Hematopoietic multipotent progenitor cell treated with erythropoietin and hydrocortisone succinate and interleukin-3 and kit ligand, for 6 days (in vitro differentiated cells): ENCODE measurements around the gene ARHGEF10L.

ENCODE experiments used
- DNase-seq: peaks from one replicate; pipeline ENCODE4 v3.0.0-alpha.2; 2015

Gene ARHGEF10L

GRCh38 chr1:17663646-17664045 is 124.1 kb downstream of the ARHGEF10L start:
- no peak for DNase-seq

- DNase-seq: no peak
Measured at GRCh38 chr1:17664322-17664721, 124.8 kb downstream of the ARHGEF10L start.

GRCh38 chr1:17665054-17665453 is 125.6 kb downstream of the ARHGEF10L start:
- no peak for DNase-seq

GRCh38 chr1:17665950-17666720 is 126.6 kb downstream of the ARHGEF10L start:
- DNase-seq: no peak

DNA sequence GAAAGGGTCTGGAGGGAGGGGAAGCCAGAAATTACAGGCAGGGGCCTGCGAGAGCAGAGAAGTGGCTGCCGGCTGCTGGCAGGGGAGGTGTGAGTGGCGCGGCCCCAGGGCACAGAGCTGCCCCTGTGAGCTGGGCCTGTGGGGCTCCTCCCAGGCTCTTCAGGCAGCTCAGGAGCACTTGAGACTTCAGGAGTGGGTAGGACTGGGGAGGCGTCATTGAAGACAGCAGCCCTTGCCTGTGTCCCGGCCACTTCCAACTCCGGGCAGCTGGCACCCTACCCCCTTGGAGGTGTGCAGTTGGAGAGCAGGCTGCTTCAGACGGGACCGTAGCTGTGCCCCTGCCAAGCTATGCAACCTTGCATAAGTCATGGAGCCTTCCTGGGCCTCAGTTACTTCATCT is 128.1 kb downstream of the ARHGEF10L start:
- no peak for DNase-seq

DNA sequence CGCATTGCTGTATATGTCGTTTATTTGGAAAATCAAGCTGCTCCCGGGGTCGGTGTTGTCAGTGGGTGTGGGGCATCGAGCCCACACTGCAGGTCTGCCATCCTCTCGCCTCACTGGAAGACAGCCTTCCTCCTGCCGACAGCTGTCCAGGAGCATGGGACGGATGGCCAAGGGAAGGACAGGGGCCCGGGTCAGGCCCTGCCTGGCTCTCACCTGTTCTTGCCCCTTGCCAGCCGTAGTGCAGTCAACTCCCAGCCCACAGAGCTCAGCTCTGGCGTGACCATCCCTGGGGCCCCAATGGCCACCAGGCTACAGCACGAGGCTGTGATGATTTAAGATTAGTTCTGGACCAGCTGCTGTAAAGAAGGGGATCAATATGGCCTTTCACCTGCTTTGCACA is 128.7 kb downstream of the ARHGEF10L start:
- DNase-seq: no peak

DNA sequence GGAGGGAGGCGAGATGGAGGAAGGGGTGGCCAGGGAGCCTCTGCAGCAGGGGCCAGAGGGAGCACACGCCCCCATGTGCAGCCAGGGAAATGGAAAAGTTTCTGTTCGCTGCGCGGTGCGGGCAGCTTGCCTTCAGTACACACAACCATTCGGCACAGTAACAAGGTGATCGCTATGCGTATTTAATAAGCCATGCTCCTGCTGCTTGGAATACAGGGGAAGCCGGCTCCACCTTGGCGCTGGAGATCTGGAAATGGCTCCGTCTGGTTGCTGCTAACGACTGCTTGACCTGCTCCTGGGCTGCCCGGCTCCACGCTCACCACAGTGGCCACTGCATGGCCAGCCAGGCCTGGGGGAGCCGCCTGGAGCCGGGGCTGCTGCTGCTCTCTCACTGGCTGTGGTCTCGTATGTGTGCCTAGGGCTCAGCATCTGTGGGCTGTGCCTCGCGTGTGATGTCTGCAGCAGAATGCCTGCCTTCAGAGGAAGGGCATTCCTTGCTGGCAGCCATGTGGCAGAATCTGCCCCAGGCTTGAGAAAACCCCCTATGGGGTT is 129.2 kb downstream of the ARHGEF10L start:
- DNase-seq: no peak

GRCh38 chr1:17669305-17669704 is 129.8 kb downstream of the ARHGEF10L start:
- no peak for DNase-seq

DNA sequence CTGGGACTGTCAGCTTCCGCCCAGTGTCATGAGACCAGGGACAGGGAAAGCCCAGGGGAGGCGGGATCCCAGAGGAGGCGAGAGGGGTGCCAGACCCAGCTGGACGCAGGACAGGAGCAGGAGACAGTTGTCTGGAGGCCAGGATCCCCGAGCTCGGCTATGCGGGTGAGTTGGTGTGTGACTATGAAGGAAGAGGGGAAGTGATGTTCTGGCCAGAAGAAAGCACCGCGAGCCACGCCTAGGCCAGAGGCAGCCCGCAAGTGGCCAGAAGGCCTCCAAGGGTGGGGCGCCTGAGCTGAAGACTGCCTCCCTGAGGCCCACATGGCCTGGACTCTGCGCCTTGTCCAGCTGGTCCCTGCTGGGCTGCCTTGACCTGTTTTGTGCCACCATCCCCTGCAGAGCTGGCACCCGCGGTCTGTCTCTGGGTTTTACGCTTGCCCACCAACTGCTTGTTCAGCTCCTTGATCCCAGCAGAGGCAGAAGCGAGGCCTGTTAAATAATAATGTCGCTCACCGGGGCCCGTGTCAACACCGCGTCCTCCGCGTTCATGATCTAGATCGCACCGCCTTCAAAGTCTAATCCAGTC is 130.5 kb downstream of the ARHGEF10L start:
- no peak for DNase-seq

DNA sequence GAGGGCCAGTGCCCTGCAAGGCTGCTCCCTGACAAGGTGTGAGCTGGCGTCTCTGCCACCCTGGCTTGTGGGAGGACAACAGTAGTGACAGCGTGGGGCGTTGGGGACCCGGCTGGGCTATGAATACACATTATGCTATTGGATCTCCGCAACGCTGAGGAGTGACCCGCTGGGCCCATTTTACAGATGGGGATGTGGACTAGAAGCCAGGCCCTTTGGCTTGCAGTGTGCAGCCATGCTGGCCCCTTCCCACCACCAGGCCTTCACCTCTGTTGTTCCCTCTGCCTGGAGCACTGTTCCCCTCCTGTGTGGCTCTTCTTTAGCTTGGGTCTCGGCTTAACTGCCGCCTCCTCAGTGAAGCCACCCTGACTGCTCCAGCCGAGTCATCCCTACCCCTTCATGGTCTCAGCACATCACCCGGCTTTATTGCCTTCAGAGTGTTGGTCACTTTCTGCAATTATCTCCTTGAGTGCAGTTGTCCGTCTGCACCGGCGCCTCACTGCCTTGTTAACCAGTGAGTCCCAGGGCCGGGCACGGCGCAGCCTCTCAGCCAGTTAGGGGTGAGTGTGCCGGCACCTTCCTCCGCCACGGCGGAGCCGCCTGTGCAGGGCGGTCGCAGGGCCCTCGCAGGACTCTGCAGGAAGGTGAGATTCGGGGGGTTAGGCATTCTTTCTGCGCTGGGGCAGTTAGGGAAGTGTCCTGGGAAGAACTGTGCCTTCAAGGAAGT is 131.3 kb downstream of the ARHGEF10L start:
- DNase-seq: no peak

DNA sequence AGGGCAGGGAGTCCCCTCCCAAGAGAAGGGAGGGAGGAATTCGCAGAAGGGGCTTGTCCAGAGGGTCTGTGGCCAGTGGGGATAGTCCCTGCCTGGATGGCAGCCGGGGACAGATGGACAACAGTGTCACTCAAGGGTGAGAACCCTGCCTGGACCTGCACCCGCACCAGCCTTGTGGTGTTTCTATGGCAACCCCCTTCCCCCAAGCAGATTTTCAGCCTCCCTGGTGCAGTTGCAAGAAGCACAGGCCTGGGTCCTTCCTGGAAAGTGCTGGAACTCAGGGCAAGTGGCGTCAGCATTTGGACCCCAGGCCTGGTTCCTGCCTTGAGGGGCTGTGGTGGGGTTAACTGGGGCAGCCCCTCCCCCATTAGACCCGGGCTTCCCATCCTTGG is 131.8 kb downstream of the ARHGEF10L start:
- no peak for DNase-seq

GRCh38 chr1:17671741-17672140 is 132.2 kb downstream of the ARHGEF10L start:
- DNase-seq: no peak

DNA sequence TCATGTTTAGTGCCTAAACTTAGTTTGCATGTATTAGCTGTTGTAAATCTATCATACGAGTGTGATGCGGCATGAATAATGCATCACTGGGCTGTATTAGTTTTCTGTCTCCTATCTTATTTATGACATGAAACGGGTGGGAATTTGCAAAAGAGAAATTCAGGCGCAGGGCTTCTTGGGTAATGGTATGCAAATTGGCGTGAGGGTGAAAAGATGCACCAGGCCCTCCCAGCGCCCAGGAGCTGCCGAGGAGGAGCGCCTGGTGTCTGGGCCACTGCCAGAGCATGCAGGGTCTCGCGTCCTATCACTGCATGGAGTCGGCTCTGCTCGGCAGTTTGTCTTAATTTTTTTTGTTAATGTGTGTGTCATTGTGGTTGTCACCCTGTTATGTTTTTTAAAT is 132.7 kb downstream of the ARHGEF10L start:
- DNase-seq: no peak

DNA sequence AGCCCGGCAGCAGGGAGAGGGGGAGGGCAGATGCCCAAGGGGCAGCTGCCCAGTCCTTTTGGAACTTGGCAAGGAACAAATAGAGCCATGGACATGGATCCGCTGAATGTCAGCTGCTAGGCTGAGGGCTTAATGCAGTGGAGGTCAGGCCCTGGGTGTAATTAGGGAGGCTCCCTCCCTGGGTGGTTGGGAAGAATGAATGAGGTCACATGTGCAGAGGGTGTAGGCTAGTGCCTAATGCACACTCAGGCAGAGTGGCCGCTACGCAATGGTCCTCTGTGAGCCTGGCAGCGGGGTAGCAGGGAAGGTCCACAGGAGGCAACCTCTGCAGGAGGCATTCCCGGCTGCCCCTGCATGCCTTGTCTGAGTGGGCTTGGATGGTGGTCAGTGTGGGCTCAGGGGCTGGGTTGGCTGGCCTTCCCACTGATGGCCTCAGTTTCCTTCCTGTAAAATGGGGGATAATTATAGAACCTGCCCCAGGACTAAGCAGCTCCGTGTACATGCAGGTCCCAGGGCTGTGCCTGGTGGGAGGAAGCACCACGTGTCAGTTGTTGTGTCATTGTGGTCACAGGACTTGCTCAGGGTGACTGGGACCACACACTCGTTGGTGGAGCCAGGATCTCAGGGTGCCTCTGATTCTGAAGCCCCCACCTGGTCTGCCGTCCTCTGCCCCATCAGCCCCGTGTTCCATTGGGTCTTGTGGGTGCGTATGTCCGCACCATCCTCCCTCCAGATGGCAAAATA is 134.0 kb downstream of the ARHGEF10L start:
- no peak for DNase-seq

DNA sequence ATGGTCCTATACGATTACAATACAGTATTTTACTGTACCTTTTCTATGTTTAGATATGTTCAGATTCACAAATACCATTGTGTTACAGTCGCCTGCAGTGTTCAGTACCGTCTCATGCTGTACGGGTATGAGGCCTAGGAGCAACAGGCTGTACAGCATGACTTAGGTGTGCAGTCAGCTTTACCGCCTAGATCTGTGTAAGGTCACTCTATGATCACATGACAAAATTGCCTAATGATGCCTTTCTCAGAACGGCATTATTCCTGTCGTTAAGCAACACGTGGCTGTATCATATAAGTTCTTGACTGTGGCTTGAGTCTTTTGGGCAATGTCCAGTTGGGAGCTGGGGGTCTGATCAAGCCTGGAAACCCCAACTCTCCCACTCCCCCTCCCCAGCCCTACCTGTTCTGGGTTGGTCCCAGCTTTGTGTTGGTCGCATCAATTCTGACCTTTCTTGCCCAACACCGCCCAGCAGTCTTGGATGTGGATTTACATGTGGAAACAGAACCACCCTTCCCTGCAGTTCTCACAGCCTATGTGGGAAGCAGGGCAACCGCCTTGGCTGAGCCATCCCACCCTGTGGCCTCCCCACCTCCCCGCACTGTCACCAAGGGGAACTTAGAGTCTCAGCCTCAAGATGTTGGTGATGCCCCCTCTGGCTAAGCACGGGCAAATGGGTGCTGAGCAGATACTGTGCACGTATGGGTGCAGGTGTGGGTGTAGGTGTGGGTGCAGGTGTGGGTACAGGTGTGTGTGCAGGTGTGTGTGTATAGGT is 135.4 kb downstream of the ARHGEF10L start:
- no peak for DNase-seq

DNA sequence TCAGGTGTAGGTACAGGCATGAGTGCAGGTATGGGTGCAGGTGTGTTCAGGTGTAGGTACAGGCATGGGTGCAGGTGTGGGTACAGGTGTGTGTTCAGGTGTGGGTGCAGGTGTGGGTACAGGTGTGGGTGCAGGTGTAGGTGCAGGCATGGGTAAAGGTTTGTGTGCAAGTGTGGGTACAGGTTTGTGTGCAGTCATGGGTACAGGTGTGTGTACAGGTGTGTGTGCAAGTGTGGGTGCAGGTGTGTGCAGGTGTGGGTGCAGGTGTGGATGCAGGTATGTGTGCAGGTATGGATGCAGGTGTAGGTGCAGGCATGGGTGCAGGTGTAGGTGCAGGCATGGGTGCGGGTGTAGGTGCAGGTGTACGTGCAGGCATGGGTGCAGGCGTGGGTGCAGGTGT is 136.2 kb downstream of the ARHGEF10L start:
- no peak for DNase-seq

DNA sequence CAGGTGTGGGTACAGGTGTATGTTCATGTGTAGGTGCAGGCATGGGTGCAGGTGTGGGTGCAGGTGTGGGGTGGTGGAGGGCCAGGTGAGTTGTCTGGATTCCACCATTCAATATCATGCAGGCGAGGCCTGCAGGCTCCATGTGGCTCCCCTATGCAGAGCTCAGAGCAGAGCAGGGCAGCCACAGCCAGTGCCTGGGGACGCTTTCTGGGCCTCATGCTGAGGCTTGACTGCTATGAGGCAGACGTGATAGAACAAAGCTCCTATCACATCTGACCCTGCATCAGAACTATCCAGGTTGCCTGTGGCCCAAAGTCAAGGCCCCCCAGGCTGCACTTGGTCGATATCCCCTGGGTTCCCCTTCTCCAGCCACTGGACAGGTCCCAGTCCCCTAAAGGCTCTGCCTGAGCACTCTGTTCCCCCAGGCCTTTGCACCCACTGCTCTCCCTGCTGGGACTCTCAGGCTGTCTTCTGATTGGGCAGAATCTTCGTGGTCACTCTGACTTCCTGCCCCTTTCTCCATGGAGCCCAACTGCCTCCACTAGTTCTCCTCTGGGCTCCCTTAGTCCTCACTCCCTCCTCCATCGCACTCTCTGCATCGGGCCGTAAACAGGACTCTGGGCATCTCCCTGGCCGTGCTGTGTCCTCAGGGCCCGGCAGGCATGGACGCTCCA is 137.0 kb downstream of the ARHGEF10L start:
- DNase-seq: no peak

GRCh38 chr1:17678011-17678410 is 138.5 kb downstream of the ARHGEF10L start:
- DNase-seq: no peak

- no peak for DNase-seq
Measured at GRCh38 chr1:17679856-17680255, 140.4 kb downstream of the ARHGEF10L start.

- DNase-seq: no peak
Measured at GRCh38 chr1:17680308-17680707, 140.8 kb downstream of the ARHGEF10L start.

DNA sequence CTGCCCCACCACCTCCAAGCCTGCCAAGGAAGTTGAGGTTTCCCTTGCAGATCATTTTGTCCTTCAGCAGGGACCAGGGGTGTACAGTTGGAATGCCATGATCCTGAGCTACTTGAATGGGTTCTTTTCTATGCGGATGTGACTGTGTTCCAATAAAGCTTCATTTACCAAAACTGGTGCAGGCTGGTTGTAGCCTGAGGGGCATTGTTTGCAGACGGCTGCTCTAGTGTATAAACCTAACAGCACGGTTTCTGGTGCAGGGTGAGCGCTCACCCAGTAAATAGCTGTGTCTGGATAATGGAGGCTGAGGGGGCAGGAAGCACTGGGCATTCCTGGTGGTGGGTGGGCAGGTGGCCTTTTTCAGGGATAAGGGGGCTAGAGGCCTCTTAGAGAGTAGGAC is 142.9 kb downstream of the ARHGEF10L start:
- no peak for DNase-seq

DNA sequence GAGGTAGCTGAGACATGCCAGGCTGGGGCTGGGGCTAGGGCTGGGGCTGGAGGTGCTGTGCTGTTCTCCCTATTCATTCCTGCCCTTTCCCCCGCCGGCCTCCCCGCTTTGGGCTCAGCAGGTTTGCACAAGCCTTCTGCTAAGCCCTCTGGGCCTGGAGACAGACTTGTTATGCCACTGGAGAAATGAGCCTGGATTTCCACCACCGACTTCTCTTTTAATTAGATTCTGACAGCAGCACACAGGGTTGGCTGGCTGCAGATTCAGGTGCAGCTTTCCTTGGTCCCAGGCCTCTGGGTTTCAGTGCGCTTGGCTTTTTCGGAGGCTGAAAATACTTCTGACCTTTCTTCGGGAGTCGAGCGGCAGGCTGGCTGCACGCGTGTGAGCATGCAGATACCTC is 144.1 kb downstream of the ARHGEF10L start:
- DNase-seq: no peak
